Medulla oblongata (tissue), 1 donor: ENCODE results near the gene MAGT1.
"Not testable (repeated sequence)": the region's sequence is repeated elsewhere in the genome, so short reads cannot be mapped to it uniquely, and the experiment has no call there.

Experiments used
- DNase-seq: peaks from one replicate; pipeline ENCODE4 v3.0.0-alpha.2; 2015; ENCODE audit errors: extremely low spot score

Gene MAGT1

GRCh38 chrX:77894921-77895886, at the start of gene MAGT1:
Gene MAGT1, minus strand, starts transcription at chrX:77895435. Its CDS starts 25 bp downstream, at chrX:77895410.
- DNase-seq = peak; percentile 97

GRCh38 chrX:77945031-77945430, 49.8 kb upstream of the MAGT1 start:
- not testable (repeated sequence) for DNase-seq

- DNase-seq = no peak
Observed at GRCh38 chrX:77938083-77938680, 42.9 kb upstream of the MAGT1 start.

GRCh38 chrX:77937291-77937690, 42.1 kb upstream of the MAGT1 start:
- DNase-seq = no peak

GRCh38 chrX:77936299-77936698, 41.1 kb upstream of the MAGT1 start:
- DNase-seq = no peak

GRCh38 chrX:77935886-77936285, 40.7 kb upstream of the MAGT1 start:
- DNase-seq = no peak

- DNase-seq = no peak
Observed at GRCh38 chrX:77930581-77930980, 35.3 kb upstream of the MAGT1 start.

- no peak for DNase-seq
Observed at GRCh38 chrX:77925764-77926163, 30.5 kb upstream of the MAGT1 start.

- no peak for DNase-seq
Observed at GRCh38 chrX:77924320-77924859, 29.2 kb upstream of the MAGT1 start.

- no peak for DNase-seq
Observed at GRCh38 chrX:77922787-77923186, 27.6 kb upstream of the MAGT1 start.

GRCh38 chrX:77919370-77919769, 24.1 kb upstream of the MAGT1 start:
- DNase-seq = not testable (repeated sequence)

- no peak for DNase-seq
Observed at GRCh38 chrX:77918568-77918967, 23.3 kb upstream of the MAGT1 start.

GRCh38 chrX:77917294-77917933, 22.2 kb upstream of the MAGT1 start:
- DNase-seq = no peak

- DNase-seq = peak; percentile 90
Observed at GRCh38 chrX:77910108-77910840, 15.0 kb upstream of the MAGT1 start, which contains the start of gene ATP7A. Gene ATP7A, plus strand, starts transcription at chrX:77910693. Its CDS starts 60,949 bp downstream, at chrX:77971642.

- DNase-seq = no peak
Observed at GRCh38 chrX:77901506-77901905, 6.3 kb upstream of the MAGT1 start.

- no peak for DNase-seq
Observed at GRCh38 chrX:77900688-77901087, 5.5 kb upstream of the MAGT1 start.

- peak; percentile 98 for DNase-seq
Observed at GRCh38 chrX:77899081-77899828, 4.0 kb upstream of the MAGT1 start, which contains the start of gene COX7B. Gene COX7B, plus strand, starts transcription at chrX:77899468. Its CDS starts 86 bp downstream, at chrX:77899554.

GRCh38 chrX:77893713-77894112, 1.5 kb downstream of the MAGT1 start:
- no peak for DNase-seq

- no peak for DNase-seq
Observed at GRCh38 chrX:77892887-77893286, 2.3 kb downstream of the MAGT1 start.

GRCh38 chrX:77881418-77881817, 13.8 kb downstream of the MAGT1 start:
- DNase-seq = not testable (repeated sequence)
